Measurements from ENCODE around the gene PPARG. TPM values are rescaled to one million over a fixed set of nuclear protein-coding genes. Genes with fewer than 3 reads are reported as not detected.

The PPARG gene
- total RNA-seq, 1 experiment from 2014 or later = not detected

DNA sequence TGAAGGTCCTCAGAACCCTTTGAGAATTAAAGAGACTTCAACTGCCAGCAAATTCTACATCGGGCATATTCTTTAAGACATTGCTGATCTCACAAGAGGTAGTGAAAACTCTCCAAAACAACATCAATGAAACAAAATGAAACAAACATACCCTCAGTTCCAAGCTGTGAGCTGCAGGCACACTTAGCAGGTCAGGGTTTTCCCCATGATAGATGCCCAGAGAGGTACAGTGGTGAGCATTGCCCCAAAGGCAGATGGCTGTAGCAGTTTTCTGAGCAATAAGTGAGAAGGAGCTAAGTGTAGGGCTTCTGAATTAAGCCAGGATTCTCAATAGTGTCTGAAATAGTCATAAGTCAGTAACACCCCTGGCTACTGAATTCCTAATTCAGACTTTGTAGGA is 99.3 kb downstream of the PPARG start:
- no peaks in the 10 kb centered on the region for H4K20me1 ChIP-seq (ENCODE audit: insufficient read depth, low read depth, low read length)
- no peak overlapping the region for H3K27ac ChIP-seq (ENCODE audit: low read length)
- no peak for DNase-seq
- no peaks in the 10 kb centered on the region for H3K9me3 ChIP-seq (ENCODE audit: low read length)
- no peak overlapping the region for H3K4me3 ChIP-seq (ENCODE audit: low read length)
- H3K9ac ChIP-seq (ENCODE audit: low read length) = no peak overlapping the region
- H3K4me2 ChIP-seq (ENCODE audit: low read depth, low read length, poor library complexity, severe bottlenecking) = no peak overlapping the region
- no peaks in the 10 kb centered on the region for H3K79me2 ChIP-seq (ENCODE audit: low read length)
- no peak overlapping the region for H2AFZ ChIP-seq (ENCODE audit: low read length)
- H3K4me1 ChIP-seq (ENCODE audit: low read length) = no peaks in the 10 kb centered on the region
- H3K36me3 ChIP-seq (ENCODE audit: insufficient read depth, low read length) = no peaks in the 10 kb centered on the region
- no peaks in the 10 kb centered on the region for H3K27me3 ChIP-seq (ENCODE audit: low read length)
- H3K9me2 ChIP-seq (replicated peaks; ENCODE audit: insufficient read depth, low read length) = no peaks in the 10 kb centered on the region

- no peak overlapping the region for H3K9ac ChIP-seq (ENCODE audit: low read length)
- DNase-seq = no peak
- no peak overlapping the region for H2AFZ ChIP-seq (ENCODE audit: low read length)
- H4K20me1 ChIP-seq (ENCODE audit: insufficient read depth, low read depth, low read length) = no peaks in the 10 kb centered on the region
- no peak overlapping the region for H3K4me3 ChIP-seq (ENCODE audit: low read length)
- no peaks in the 10 kb centered on the region for H3K79me2 ChIP-seq (ENCODE audit: low read length)
- H3K4me1 ChIP-seq (ENCODE audit: low read length) = peaks cover 4% of the 10 kb centered on the region; the same call in 1 of the 2 replicates
- H3K4me2 ChIP-seq (ENCODE audit: low read depth, low read length, poor library complexity, severe bottlenecking) = no peak overlapping the region
- no peaks in the 10 kb centered on the region for H3K36me3 ChIP-seq (ENCODE audit: insufficient read depth, low read length)
- H3K27me3 ChIP-seq (ENCODE audit: low read length) = no peaks in the 10 kb centered on the region
- no peaks in the 10 kb centered on the region for H3K9me3 ChIP-seq (ENCODE audit: low read length)
- no peak overlapping the region for H3K27ac ChIP-seq (ENCODE audit: low read length)
- no peaks in the 10 kb centered on the region for H3K9me2 ChIP-seq (replicated peaks; ENCODE audit: insufficient read depth, low read length)
These were observed 103.4 kb downstream of the PPARG start for GRCh38 chr3:12392101-12392878.

DNA sequence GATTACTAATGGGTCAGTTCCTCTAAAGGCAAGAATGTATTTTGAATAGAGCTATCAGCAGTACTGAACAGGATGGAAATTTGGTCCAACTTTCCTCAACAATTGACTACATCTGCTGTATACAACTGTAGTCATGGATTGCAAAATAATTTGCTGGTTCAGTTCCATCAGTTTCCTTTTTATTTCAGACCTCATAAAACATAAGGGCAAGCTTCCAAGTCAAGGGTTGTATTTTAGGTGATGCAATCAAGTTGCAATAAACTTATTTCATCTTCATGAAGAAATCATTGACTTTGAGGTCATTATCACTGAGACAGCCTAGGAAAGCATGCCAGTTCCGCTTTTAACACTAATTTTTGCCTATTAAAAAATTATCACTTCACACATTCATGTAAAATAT is 105.0 kb downstream of the PPARG start:
- no peaks in the 10 kb centered on the region for H3K36me3 ChIP-seq (ENCODE audit: insufficient read depth, low read length)
- no peaks in the 10 kb centered on the region for H3K9me3 ChIP-seq (ENCODE audit: low read length)
- H3K79me2 ChIP-seq (ENCODE audit: low read length) = no peaks in the 10 kb centered on the region
- no peak for DNase-seq
- H2AFZ ChIP-seq (ENCODE audit: low read length) = no peak overlapping the region
- H3K4me2 ChIP-seq (ENCODE audit: low read depth, low read length, poor library complexity, severe bottlenecking) = no peak overlapping the region
- no peaks in the 10 kb centered on the region for H3K27me3 ChIP-seq (ENCODE audit: low read length)
- H4K20me1 ChIP-seq (ENCODE audit: insufficient read depth, low read depth, low read length) = no peaks in the 10 kb centered on the region
- H3K9ac ChIP-seq (ENCODE audit: low read length) = no peak overlapping the region
- peaks cover 4% of the 10 kb centered on the region; the same call in 1 of the 2 replicates for H3K4me1 ChIP-seq (ENCODE audit: low read length)
- no peak overlapping the region for H3K4me3 ChIP-seq (ENCODE audit: low read length)
- H3K27ac ChIP-seq (ENCODE audit: low read length) = no peak overlapping the region
- H3K9me2 ChIP-seq (replicated peaks; ENCODE audit: insufficient read depth, low read length) = no peaks in the 10 kb centered on the region

DNA sequence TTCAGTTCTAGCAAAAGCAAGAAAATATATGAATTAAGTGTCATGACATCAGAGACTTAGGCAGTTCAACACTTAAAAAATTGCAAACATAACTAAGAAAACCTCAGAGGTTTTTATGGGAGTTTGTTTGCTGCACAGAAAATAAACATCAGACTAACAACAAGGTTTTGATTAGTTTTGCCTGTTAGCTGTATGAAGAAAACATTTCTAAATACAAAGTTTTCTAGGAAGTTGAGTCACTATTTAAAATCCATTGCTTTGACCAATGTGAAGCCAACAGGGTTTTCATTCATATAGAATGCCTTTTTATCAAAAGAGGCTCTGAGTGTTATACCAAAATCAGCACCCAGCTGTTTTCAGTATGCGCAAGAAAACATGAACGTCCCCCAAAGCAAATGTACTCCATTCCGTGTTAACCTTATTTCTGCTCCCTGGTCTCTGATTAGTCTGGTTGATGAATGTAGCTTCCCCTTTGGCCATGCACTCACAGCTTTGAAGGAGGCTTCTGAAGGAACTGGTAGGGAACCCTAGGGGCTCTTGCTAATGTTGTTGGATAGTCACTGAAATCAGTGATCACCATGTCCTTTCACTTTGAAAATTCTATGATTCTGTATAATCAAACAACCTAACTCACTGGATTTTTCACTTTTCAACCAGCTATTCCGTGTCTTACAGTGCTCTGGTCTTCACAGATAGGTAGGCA is 105.8 kb downstream of the PPARG start:
- no peak overlapping the region for H3K4me3 ChIP-seq (ENCODE audit: low read length)
- peak overlapping the region; percentile 31 for H3K4me2 ChIP-seq (ENCODE audit: low read depth, low read length, poor library complexity, severe bottlenecking)
- no peaks in the 10 kb centered on the region for H3K9me3 ChIP-seq (ENCODE audit: low read length)
- no peak overlapping the region for H3K9ac ChIP-seq (ENCODE audit: low read length)
- H3K79me2 ChIP-seq (ENCODE audit: low read length) = no peaks in the 10 kb centered on the region
- peaks cover 4% of the 10 kb centered on the region; the same call in 1 of the 2 replicates for H3K4me1 ChIP-seq (ENCODE audit: low read length)
- no peak overlapping the region for H2AFZ ChIP-seq (ENCODE audit: low read length)
- no peak for DNase-seq
- H3K27me3 ChIP-seq (ENCODE audit: low read length) = no peaks in the 10 kb centered on the region
- H3K9me2 ChIP-seq (replicated peaks; ENCODE audit: insufficient read depth, low read length) = no peaks in the 10 kb centered on the region
- no peaks in the 10 kb centered on the region for H3K36me3 ChIP-seq (ENCODE audit: insufficient read depth, low read length)
- H4K20me1 ChIP-seq (ENCODE audit: insufficient read depth, low read depth, low read length) = no peaks in the 10 kb centered on the region
- H3K27ac ChIP-seq (ENCODE audit: low read length) = no peak overlapping the region

DNA sequence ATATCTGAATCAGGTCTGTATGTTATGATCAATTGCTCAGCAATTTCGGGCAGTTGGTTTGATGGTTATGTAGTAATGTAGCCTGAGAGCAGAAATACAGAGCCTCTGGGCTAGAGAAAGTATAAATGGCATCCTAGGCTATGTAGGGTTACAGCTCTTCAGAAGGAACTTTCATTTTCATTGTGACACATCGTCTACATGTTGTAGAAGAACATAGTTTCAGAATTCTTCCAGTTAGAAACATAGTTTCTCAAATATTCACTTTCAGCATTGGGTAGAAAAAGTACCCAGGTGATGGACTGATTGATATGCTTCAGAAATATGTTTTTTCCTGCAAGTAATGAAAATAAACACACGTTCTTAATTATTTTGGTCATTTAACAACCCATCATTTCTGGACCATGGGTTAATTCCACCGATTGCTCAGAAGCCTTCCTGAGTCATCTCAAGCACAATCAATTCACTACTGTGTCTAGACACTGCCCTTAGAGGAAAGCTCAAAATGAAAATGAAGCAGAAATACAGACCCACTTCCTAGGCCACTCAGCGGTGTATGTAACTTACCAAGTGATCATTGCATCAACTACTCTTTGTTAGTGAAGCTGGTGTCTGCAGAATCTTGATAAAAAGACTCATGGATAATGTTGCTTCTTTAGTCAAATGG is 106.6 kb downstream of the PPARG start:
- Histone ChIP-seq H2AFZ (ENCODE audit: low read length) (no peak overlapping the region), H3K4me3 (ENCODE audit: low read length) (no peak overlapping the region), H3K36me3 (ENCODE audit: insufficient read depth, low read length) (no peaks in the 10 kb centered on the region), H3K27me3 (ENCODE audit: low read length) (no peaks in the 10 kb centered on the region), H3K9ac (ENCODE audit: low read length) (no peak overlapping the region), H3K79me2 (ENCODE audit: low read length) (no peaks in the 10 kb centered on the region), H3K9me2 (replicated peaks; ENCODE audit: insufficient read depth, low read length) (no peaks in the 10 kb centered on the region), H3K9me3 (ENCODE audit: low read length) (no peaks in the 10 kb centered on the region), H4K20me1 (ENCODE audit: insufficient read depth, low read depth, low read length) (no peaks in the 10 kb centered on the region), H3K27ac (ENCODE audit: low read length) (no peak overlapping the region), H3K4me2 (ENCODE audit: low read depth, low read length, poor library complexity, severe bottlenecking) (peak overlapping the region; percentile 31), H3K4me1 (ENCODE audit: low read length) (peaks cover 4% of the 10 kb centered on the region; the same call in 1 of the 2 replicates)
- no peak for DNase-seq

GRCh38 chr3:12396471-12396870 is 107.6 kb downstream of the PPARG start:
- H3K9ac ChIP-seq (ENCODE audit: low read length) = no peak overlapping the region
- H3K4me2 ChIP-seq (ENCODE audit: low read depth, low read length, poor library complexity, severe bottlenecking) = no peak overlapping the region
- no peak overlapping the region for H2AFZ ChIP-seq (ENCODE audit: low read length)
- H4K20me1 ChIP-seq (ENCODE audit: insufficient read depth, low read depth, low read length) = no peaks in the 10 kb centered on the region
- H3K27ac ChIP-seq (ENCODE audit: low read length) = no peak overlapping the region
- H3K9me3 ChIP-seq (ENCODE audit: low read length) = no peaks in the 10 kb centered on the region
- H3K27me3 ChIP-seq (ENCODE audit: low read length) = no peaks in the 10 kb centered on the region
- DNase-seq = no peak
- H3K9me2 ChIP-seq (replicated peaks; ENCODE audit: insufficient read depth, low read length) = no peaks in the 10 kb centered on the region
- no peaks in the 10 kb centered on the region for H3K79me2 ChIP-seq (ENCODE audit: low read length)
- no peaks in the 10 kb centered on the region for H3K36me3 ChIP-seq (ENCODE audit: insufficient read depth, low read length)
- H3K4me3 ChIP-seq (ENCODE audit: low read length) = no peak overlapping the region
- peaks cover 4% of the 10 kb centered on the region; the same call in 1 of the 2 replicates for H3K4me1 ChIP-seq (ENCODE audit: low read length)

GRCh38 chr3:12399226-12399625 is 110.4 kb downstream of the PPARG start:
- no peaks in the 10 kb centered on the region for H3K9me3 ChIP-seq (ENCODE audit: low read length)
- no peak overlapping the region for H3K4me3 ChIP-seq (ENCODE audit: low read length)
- H3K36me3 ChIP-seq (ENCODE audit: insufficient read depth, low read length) = no peaks in the 10 kb centered on the region
- no peak overlapping the region for H3K27ac ChIP-seq (ENCODE audit: low read length)
- no peaks in the 10 kb centered on the region for H4K20me1 ChIP-seq (ENCODE audit: insufficient read depth, low read depth, low read length)
- no peak overlapping the region for H2AFZ ChIP-seq (ENCODE audit: low read length)
- H3K9me2 ChIP-seq (replicated peaks; ENCODE audit: insufficient read depth, low read length) = no peaks in the 10 kb centered on the region
- no peaks in the 10 kb centered on the region for H3K79me2 ChIP-seq (ENCODE audit: low read length)
- H3K4me1 ChIP-seq (ENCODE audit: low read length) = peaks cover 4% of the 10 kb centered on the region; the same call in 1 of the 2 replicates
- DNase-seq = no peak
- H3K27me3 ChIP-seq (ENCODE audit: low read length) = no peaks in the 10 kb centered on the region
- H3K4me2 ChIP-seq (ENCODE audit: low read depth, low read length, poor library complexity, severe bottlenecking) = no peak overlapping the region
- H3K9ac ChIP-seq (ENCODE audit: low read length) = no peak overlapping the region

DNA sequence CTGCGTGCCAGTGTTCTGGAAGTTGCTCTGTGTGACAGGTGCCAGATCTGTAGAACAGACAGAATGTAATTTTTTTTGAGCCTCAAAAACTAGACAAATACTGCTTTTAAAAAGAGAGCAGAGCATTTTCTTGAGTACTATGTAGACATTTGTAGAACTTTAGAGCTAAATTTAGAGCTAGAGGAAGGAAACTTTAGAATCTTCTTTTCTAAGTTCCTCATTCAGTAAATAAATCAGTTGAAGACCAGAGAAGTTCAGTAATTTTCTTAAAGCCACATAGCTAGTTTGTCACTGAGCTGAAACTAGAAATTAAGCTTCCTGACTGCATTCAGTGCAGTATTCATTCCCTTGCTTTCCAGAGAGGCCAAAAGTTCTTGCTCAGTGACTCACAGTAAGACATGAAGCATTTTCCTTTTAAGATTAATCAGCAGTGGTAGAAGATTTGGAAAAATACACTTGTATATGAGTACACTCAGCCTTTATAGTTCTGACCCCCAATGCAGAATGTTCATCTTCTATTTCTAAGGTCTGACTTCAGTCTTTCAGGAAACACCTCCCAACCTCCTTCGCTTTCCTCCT is 111.8 kb downstream of the PPARG start:
- no peaks in the 10 kb centered on the region for H3K27me3 ChIP-seq (ENCODE audit: low read length)
- no peak overlapping the region for H3K27ac ChIP-seq (ENCODE audit: low read length)
- H3K4me2 ChIP-seq (ENCODE audit: low read depth, low read length, poor library complexity, severe bottlenecking) = no peak overlapping the region
- no peak overlapping the region for H3K4me3 ChIP-seq (ENCODE audit: low read length)
- no peaks in the 10 kb centered on the region for H4K20me1 ChIP-seq (ENCODE audit: insufficient read depth, low read depth, low read length)
- H3K9me2 ChIP-seq (replicated peaks; ENCODE audit: insufficient read depth, low read length) = no peaks in the 10 kb centered on the region
- no peak overlapping the region for H3K9ac ChIP-seq (ENCODE audit: low read length)
- H2AFZ ChIP-seq (ENCODE audit: low read length) = no peak overlapping the region
- H3K4me1 ChIP-seq (ENCODE audit: low read length) = no peaks in the 10 kb centered on the region
- no peak for DNase-seq
- H3K36me3 ChIP-seq (ENCODE audit: insufficient read depth, low read length) = no peaks in the 10 kb centered on the region
- H3K9me3 ChIP-seq (ENCODE audit: low read length) = no peaks in the 10 kb centered on the region
- no peaks in the 10 kb centered on the region for H3K79me2 ChIP-seq (ENCODE audit: low read length)
